Right atrium auricular region (tissue), 2 donors: ENCODE measurements around the gene ZNF74. TPM values are rescaled to one million over a fixed set of nuclear protein-coding genes. Genes with fewer than 3 reads are reported as not detected.

Experiments
- DNase-seq: peaks from one replicate; pipeline ENCODE4 v3.0.0-alpha.2; 2019; ENCODE audit warnings: low spot score
- H3K27ac ChIP-seq, 2 donors: fragments of 200-600 bp; sonication (generic); 1 replicate in 1 of 2; 2 replicates in 1 of 2; pipeline ENCODE4 v1.5.1; 2016 to 2019
- H3K27me3 ChIP-seq, 2 donors: fragments of 200-600 bp; sonication (generic); one replicate each; pipeline versions ENCODE4 v1.5.1 to v1.6.0; 2017 to 2019
- H3K36me3 ChIP-seq: fragments of 200-600 bp; sonication (generic); one replicate; pipeline ENCODE4 v1.5.1; 2016
- H3K4me1 ChIP-seq, 2 donors: fragments of 200-600 bp; sonication (generic); one replicate each; pipeline versions ENCODE4 v1.5.1 to v1.6.0; 2017 to 2019
- H3K4me3 ChIP-seq, 2 donors: fragments of 200-600 bp; sonication (generic); 1 replicate in 1 of 2; 2 replicates in 1 of 2; pipeline ENCODE4 v1.5.1; 2017 to 2019; ENCODE audit warnings: mild to moderate bottlenecking in 1 of 2, moderate library complexity in 1 of 2
- H3K9me3 ChIP-seq, 2 donors: fragments of 200-600 bp; sonication (generic); one replicate each; pipeline ENCODE4 v1.5.1; 2019
- total RNA-seq, 2 donors: library from RNA; depleted of rRNA; stranded (reverse); fragments of >200 nt; gene quantifications; one replicate each; pipeline ENCODE4 v1.1.0, GENCODE V29; 2016
- TF ChIP-seq, protein P1 (sequence below), 2 donors: fragments of 200-600 bp; sonication (generic); IDR thresholded peaks; one replicate each; pipeline ENCODE4 v1.5.1; 2019; ENCODE audit warnings: antibody characterized with exemption in 2 of 2

The ZNF74 gene
- total RNA-seq, 2 donors from 2014 or later: 5.6 to 6.3 TPM

DNA sequence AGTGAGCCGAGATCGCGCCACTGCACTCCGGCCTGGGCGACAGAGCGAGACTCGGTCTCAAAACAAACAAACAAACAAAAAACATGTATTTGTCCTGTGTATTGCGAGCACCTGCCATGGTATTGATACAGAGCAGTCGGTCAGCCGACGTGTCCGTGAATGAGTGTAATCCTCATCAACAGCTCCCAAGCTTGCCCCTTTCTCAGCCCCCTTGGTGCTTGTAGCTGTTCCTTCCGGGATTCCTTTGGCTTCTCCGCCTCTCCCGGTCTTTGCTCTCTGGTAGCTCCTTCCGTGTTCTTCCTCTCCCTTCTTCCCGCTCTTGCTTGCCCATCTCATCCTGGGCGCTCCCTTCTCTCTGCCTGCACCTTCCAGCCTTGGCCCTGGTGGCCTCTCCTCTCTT is 10.9 kb downstream of the ZNF74 start:
- H3K27me3 ChIP-seq: no peaks in the 10 kb centered on the region
- TF ChIP-seq, protein P1, sequence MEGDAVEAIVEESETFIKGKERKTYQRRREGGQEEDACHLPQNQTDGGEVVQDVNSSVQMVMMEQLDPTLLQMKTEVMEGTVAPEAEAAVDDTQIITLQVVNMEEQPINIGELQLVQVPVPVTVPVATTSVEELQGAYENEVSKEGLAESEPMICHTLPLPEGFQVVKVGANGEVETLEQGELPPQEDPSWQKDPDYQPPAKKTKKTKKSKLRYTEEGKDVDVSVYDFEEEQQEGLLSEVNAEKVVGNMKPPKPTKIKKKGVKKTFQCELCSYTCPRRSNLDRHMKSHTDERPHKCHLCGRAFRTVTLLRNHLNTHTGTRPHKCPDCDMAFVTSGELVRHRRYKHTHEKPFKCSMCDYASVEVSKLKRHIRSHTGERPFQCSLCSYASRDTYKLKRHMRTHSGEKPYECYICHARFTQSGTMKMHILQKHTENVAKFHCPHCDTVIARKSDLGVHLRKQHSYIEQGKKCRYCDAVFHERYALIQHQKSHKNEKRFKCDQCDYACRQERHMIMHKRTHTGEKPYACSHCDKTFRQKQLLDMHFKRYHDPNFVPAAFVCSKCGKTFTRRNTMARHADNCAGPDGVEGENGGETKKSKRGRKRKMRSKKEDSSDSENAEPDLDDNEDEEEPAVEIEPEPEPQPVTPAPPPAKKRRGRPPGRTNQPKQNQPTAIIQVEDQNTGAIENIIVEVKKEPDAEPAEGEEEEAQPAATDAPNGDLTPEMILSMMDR (IDR thresholded peaks at IDR 0.05): no peak
- no peak for DNase-seq
- H3K9me3 ChIP-seq: no peaks in the 10 kb centered on the region
- peaks cover 27% of the 10 kb centered on the region for H3K36me3 ChIP-seq
- no peak overlapping the region for H3K27ac ChIP-seq
- no peaks in the 10 kb centered on the region for H3K4me1 ChIP-seq
- H3K4me3 ChIP-seq: no peak overlapping the region

GRCh38 chr22:20405291-20405930 is 11.5 kb downstream of the ZNF74 start:
- no peaks in the 10 kb centered on the region for H3K9me3 ChIP-seq
- H3K4me1 ChIP-seq: no peaks in the 10 kb centered on the region
- no peak overlapping the region for H3K4me3 ChIP-seq
- H3K36me3 ChIP-seq: peaks cover 26% of the 10 kb centered on the region
- TF ChIP-seq, protein P1 (IDR thresholded peaks at IDR 0.05): no peak
- no peak for DNase-seq
- H3K27me3 ChIP-seq: no peaks in the 10 kb centered on the region
- no peak overlapping the region for H3K27ac ChIP-seq

- Histone ChIP-seq H3K27ac (no peak overlapping the region), H3K27me3 (no peaks in the 10 kb centered on the region), H3K4me1 (no peaks in the 10 kb centered on the region), H3K9me3 (no peaks in the 10 kb centered on the region), H3K36me3 (peaks cover 19% of the 10 kb centered on the region), H3K4me3 (no peak overlapping the region)
- TF ChIP-seq, protein P1 (IDR thresholded peaks at IDR 0.05): no peak
- DNase-seq: no peak
Observed at GRCh38 chr22:20405931-20406685, 12.2 kb downstream of the ZNF74 start.

DNA sequence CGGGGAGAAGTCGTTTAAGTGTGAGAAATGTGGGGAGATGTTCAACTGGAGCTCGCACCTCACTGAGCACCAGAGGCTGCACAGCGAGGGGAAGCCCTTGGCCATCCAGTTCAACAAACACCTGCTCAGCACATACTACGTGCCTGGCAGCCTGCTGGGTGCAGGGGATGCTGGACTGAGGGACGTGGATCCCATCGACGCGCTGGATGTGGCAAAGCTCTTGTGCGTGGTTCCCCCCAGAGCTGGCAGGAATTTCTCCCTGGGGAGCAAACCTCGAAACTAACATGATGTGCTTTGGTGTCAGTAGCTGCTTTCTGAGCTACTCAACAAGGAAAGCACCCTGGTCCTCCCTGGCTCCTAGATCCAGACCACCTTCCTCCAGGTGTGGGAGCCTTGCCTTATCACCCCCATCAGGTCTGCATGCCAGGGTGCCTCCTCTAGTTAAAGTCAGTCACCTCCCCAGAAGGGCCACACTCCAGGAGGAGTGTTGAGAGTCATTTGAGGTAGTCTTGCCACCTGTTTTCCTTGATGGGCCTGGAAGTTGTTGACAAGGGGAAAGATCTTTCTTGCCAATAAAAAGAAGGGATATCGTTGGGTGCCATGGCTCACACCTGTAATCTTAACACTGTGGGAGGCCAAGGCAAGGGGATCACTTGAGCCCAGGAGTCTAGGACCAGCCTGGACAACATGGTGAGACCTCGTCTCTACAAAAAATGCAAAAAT is 12.9 kb downstream of the ZNF74 start:
- no peaks in the 10 kb centered on the region for H3K4me1 ChIP-seq
- no peak for DNase-seq
- H3K36me3 ChIP-seq: peaks cover 17% of the 10 kb centered on the region
- no peaks in the 10 kb centered on the region for H3K9me3 ChIP-seq
- no peaks in the 10 kb centered on the region for H3K27me3 ChIP-seq
- H3K27ac ChIP-seq: no peak overlapping the region
- TF ChIP-seq, protein P1 (IDR thresholded peaks at IDR 0.05): no peak
- H3K4me3 ChIP-seq: no peak overlapping the region

GRCh38 chr22:20407829-20408228 is 13.9 kb downstream of the ZNF74 start:
- DNase-seq: no peak
- Histone ChIP-seq H3K4me1 (no peaks in the 10 kb centered on the region), H3K27ac (no peak overlapping the region), H3K36me3 (peaks cover 17% of the 10 kb centered on the region), H3K4me3 (no peak overlapping the region), H3K27me3 (no peaks in the 10 kb centered on the region), H3K9me3 (no peaks in the 10 kb centered on the region)
- TF ChIP-seq, protein P1 (IDR thresholded peaks at IDR 0.05): no peak
